ENCODE results near the gene SLCO4A1. TPM values are rescaled to one million over a fixed set of nuclear protein-coding genes. Genes with fewer than 3 reads are reported as not detected.

SLCO4A1 gene
- total RNA-seq, 1 donor from 2014 or later, result 1.2 TPM

DNA sequence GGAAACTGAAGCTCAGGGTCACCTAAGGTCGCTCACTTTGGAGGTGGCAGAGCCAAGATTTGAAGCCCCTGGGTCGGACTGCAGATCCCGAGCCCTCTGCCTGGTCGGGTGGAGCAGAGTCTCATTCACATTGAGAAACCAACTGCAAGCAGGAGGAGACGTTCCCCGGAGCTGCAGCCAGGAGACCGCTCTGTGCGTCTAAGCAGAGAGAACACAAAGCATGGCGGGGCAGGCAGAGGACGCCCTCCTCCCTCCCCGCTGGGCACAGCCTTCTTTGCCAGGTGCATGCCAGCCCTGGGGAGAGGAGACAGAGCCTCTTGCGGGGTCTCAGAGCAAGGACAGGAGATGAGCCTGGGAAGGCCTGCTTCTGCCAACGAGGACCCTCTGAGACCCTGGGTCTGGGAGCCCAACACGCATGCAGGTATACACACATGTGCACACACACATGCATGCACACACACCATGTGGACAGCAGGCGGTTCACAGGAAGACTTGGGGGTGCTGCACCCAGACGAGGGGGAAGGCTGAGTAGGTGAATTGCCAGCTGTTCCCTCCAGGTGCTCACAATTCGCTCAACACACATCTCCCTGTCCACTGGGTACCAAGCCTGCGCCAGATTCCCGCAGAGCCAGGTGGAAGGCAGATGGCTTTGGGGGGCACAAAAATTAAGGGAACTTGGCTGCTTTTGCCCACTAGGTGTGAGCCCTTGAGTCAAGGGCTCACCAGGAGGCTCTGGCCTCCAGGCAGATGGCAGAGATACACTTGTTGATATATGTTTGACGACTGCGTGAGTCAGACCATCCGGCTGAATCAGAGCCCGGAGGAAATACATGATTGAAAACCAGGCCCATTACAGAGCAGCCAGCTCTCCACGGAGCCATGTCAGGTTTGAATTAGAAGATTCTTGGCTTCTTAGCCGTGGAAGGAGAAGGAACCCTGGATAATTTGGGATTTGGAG is 60.9 kb downstream of the SLCO4A1 start:
- peak overlapping the region; percentile 82 for H3K27ac Mint-ChIP-seq (ENCODE audit: unreplicated experiment)
- no peak for TF ChIP-seq CTCF (IDR thresholded peaks at IDR 0.05)

GRCh38 chr20:62703853-62704228 is 61.5 kb downstream of the SLCO4A1 start:
- Mint-ChIP-seq H3K4me1 (ENCODE audit: unreplicated experiment) (peaks cover 26% of the 10 kb centered on the region), H3K27ac (ENCODE audit: unreplicated experiment) (peak overlapping the region; percentile 82), H3K36me3 (ENCODE audit: unreplicated experiment) (no peaks in the 10 kb centered on the region), H3K9me3 (ENCODE audit: unreplicated experiment) (no peaks in the 10 kb centered on the region), H3K27me3 (ENCODE audit: unreplicated experiment) (peaks cover 4% of the 10 kb centered on the region), H3K4me3 (ENCODE audit: unreplicated experiment) (no peak overlapping the region)
- TF ChIP-seq CTCF (IDR thresholded peaks at IDR 0.05), result no peak
- DNase-seq (ENCODE audit: extremely low spot score, unreplicated experiment), result no peak

More for the DNA sequence above, 60.9 kb downstream of the SLCO4A1 start:
- Mint-ChIP-seq H3K27me3 (ENCODE audit: unreplicated experiment) (peaks cover 4% of the 10 kb centered on the region), H3K9me3 (ENCODE audit: unreplicated experiment) (no peaks in the 10 kb centered on the region), H3K4me1 (ENCODE audit: unreplicated experiment) (peaks cover 25% of the 10 kb centered on the region), H3K4me3 (ENCODE audit: unreplicated experiment) (no peak overlapping the region), H3K36me3 (ENCODE audit: unreplicated experiment) (no peaks in the 10 kb centered on the region)
- DNase-seq (ENCODE audit: extremely low spot score, unreplicated experiment), result no peak

GRCh38 chr20:62704341-62704948 is 62.1 kb downstream of the SLCO4A1 start:
- peak overlapping the region; percentile 41 for H3K27ac Mint-ChIP-seq (ENCODE audit: unreplicated experiment)

DNA sequence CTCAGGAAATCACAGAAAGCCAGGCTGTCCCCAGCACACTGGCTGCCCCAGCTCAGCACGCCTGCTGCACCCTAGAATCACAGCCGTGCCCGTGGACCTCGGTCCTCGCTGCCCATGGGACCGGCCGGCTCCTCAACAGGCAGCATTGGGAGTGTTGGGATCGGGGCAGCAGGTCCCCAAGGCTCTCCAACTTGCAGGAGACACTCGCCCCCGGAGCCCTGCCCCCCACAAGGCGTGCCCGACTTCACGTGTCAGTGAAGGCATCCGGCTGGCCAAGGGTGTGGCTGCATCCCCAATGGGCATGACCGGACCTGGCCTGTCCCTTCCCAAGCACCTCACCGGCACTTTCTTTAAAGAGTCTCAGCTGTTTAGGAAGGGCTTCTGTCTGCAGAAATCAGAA is 63.3 kb downstream of the SLCO4A1 start:
- Mint-ChIP-seq H3K4me1 (ENCODE audit: unreplicated experiment) (peaks cover 26% of the 10 kb centered on the region), H3K27ac (ENCODE audit: unreplicated experiment) (no peak overlapping the region), H3K27me3 (ENCODE audit: unreplicated experiment) (peaks cover 11% of the 10 kb centered on the region), H3K9me3 (ENCODE audit: unreplicated experiment) (no peaks in the 10 kb centered on the region), H3K4me3 (ENCODE audit: unreplicated experiment) (no peak overlapping the region), H3K36me3 (ENCODE audit: unreplicated experiment) (no peaks in the 10 kb centered on the region)
- no peak for DNase-seq (ENCODE audit: extremely low spot score, unreplicated experiment)
- no peak for TF ChIP-seq CTCF (IDR thresholded peaks at IDR 0.05)

More at GRCh38 chr20:62704341-62704948, 62.1 kb downstream of the SLCO4A1 start:
- peaks cover 4% of the 10 kb centered on the region for H3K27me3 Mint-ChIP-seq (ENCODE audit: unreplicated experiment)
- H3K4me3 Mint-ChIP-seq (ENCODE audit: unreplicated experiment), result no peak overlapping the region
- no peaks in the 10 kb centered on the region for H3K36me3 Mint-ChIP-seq (ENCODE audit: unreplicated experiment)
- peaks cover 26% of the 10 kb centered on the region for H3K4me1 Mint-ChIP-seq (ENCODE audit: unreplicated experiment)
- DNase-seq (ENCODE audit: extremely low spot score, unreplicated experiment), result peak; percentile 95
- TF ChIP-seq CTCF (IDR thresholded peaks at IDR 0.05), result no peak
- H3K9me3 Mint-ChIP-seq (ENCODE audit: unreplicated experiment), result no peaks in the 10 kb centered on the region

DNA sequence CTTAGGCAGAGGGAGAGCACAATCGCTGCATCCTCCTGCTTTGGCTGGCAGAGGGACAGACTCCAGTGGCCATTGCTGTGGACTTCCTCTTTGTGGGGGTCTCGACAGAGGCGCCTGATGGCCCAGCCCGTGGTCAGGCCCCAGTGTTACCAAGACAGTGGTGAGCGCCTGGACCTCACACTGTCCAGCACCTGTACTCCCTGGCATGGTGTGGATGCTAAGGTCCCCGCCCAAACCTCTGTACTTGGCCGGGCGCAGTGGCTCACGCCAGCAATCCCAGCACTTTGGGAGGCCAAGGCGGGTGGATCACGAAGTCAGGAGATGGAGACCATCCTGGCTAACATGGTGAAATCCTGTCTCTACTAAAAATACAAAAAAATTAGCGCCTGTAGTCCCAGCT is 64.0 kb downstream of the SLCO4A1 start:
- DNase-seq (ENCODE audit: extremely low spot score, unreplicated experiment), result no peak
- no peaks in the 10 kb centered on the region for H3K36me3 Mint-ChIP-seq (ENCODE audit: unreplicated experiment)
- no peak overlapping the region for H3K27ac Mint-ChIP-seq (ENCODE audit: unreplicated experiment)
- peaks cover 26% of the 10 kb centered on the region for H3K4me1 Mint-ChIP-seq (ENCODE audit: unreplicated experiment)
- H3K4me3 Mint-ChIP-seq (ENCODE audit: unreplicated experiment), result no peak overlapping the region
- no peaks in the 10 kb centered on the region for H3K9me3 Mint-ChIP-seq (ENCODE audit: unreplicated experiment)
- TF ChIP-seq CTCF (IDR thresholded peaks at IDR 0.05), result no peak
- peaks cover 11% of the 10 kb centered on the region for H3K27me3 Mint-ChIP-seq (ENCODE audit: unreplicated experiment)
